GM19463 (cell line): ENCODE data around the gene MED12L.
"Not testable (repeated sequence)": the region's sequence is repeated elsewhere in the genome, so short reads cannot be mapped to it uniquely, and the experiment has no call there.

Source experiments
- ATAC-seq: cut with Tn5 transposase; IDR thresholded peaks from one replicate; pipeline ENCODE4 v1.9.1; 2021; ENCODE audit warnings: mild to moderate bottlenecking, moderate library complexity; ENCODE audit not compliant: unreplicated experiment

Gene MED12L

DNA sequence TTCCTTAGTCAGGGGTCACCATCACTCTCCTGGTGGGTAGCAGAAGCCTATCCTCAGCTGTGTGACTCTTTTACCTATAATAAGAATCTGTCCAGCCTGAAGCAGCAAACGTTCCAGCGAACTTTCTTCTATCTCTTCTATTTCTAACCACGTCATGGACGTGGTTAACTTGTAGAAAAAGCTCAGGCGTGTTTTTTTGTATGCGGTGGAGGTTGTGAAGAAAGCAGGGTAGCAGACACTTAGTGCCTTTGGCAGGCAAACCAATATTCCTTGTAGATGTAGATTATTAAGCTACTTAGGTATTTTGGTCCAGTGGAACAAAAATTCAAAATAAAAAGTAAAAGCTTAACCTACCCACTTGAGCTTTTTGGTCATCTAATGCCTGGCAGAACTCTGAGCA lies 149.4 kb downstream of the MED12L start:
- no peak for ATAC-seq

DNA sequence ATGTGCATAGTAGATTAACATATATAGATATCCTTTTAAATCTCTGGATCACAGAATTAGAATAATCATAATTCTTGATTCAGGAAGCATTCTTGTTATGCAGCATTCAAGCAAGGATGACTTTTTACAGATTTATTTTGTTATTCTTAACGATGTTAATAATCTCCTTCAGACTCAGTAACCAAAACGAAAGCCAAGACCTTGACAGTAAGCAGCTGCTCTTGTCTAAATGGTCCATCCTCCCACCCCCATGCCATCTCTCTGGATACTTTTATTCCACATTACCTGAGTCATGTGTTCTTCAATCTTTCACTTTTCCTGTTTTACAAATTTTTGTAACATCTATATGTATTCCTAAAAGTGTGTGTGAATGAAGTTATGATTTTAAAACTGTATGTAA lies 150.9 kb downstream of the MED12L start:
- no peak for ATAC-seq

DNA sequence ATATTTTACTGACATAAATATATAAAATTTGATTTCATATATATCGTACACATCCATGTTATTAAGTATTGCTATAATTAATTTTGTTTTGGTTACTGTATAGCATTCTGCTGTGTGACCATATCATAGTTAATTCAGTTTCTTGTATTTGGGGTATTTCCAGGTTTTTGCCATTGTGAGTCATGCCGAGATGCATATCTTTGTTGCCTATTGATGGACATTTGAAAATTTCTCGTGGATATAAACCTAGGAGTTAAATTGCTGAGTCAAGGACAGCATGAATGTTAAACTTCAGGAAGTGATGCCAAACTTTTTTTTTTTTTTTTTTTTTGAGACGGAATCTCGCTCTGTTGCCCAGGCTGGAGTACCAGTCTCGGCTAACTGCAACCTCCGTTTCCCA lies 151.3 kb downstream of the MED12L start:
- ATAC-seq = no peak

DNA sequence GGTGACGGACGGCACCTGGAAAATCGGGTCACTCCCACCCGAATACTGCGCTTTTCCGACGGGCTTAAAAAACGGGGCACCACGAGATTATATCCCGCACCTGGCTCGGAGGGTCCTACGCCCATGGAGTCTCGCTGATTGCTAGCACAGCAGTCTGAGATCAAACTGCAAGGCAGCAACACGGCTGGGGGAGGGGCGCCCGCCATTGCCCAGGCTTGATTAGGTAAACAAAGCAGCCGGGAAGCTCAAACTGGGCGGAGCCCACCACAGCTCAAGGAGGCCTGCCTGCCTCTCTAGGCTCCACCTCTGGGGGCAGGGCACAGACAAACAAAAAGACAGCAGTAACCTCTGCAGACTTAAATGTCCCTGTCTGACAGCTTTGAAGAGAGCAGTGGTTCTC lies 156.5 kb downstream of the MED12L start:
- not testable (repeated sequence) for ATAC-seq

DNA sequence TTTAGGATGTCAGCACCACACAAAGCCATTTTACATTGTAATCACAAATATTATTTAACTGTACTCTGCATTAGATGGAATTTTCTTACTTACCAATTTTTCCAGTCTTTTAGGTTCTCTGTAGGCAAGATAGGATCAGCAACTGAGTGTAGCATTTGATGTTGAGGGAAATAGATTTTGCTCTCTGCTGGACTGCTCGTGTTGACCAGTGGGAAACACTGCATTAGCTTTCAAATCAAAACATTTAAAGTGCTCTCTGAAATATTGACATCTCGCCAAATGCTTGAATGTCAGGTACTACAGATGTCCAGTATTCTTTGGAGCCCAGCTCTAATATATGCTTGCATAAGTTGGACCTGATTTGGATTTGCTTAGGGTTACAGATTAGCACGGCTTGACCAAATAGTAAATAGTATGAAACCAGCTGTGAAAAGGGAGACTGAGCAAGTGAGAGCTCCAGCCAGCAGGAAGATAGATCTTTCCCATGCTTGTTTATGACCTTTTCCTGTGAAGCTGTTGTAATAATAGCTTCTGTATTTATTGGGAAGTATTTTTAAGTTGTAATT lies 163.4 kb downstream of the MED12L start:
- no peak for ATAC-seq

DNA sequence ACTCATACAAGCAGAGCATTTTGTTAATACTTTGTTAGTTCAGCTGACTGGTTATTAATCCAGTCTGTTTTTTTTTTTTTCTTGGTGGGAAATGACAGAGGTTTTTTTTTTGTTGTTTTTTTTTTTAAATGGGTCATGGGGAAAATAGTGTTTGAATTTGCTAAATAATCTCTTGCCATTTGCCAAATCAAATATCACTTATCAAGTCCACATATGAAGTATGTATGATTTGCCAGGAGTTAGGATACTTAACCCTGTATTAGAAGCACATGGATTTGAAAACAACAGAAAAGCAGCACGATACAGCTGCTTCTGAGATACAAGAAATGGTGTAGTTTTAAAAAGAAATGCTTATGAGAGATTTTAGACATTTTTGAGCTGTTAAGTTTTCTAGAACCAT lies 171.3 kb downstream of the MED12L start:
- ATAC-seq = no peak

DNA sequence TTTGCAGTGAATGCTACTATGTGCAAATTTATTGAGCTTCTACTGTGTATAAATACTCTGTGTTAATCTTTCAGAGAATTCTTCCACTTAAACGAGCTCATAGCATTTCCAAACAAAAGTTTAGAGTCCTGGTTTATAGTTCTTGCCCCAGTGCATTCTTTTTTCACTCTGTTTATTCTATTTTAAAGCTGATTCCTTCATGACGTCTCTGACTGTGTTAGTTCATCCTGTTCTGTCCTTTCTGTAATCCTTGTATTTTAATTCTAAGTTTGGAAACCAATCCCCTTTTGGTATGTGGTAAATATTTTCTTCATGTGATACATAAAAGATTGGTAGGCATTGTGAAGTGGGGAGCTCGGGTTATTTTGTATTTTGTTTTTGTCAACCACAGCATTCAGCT lies 174.2 kb downstream of the MED12L start:
- no peak for ATAC-seq

DNA sequence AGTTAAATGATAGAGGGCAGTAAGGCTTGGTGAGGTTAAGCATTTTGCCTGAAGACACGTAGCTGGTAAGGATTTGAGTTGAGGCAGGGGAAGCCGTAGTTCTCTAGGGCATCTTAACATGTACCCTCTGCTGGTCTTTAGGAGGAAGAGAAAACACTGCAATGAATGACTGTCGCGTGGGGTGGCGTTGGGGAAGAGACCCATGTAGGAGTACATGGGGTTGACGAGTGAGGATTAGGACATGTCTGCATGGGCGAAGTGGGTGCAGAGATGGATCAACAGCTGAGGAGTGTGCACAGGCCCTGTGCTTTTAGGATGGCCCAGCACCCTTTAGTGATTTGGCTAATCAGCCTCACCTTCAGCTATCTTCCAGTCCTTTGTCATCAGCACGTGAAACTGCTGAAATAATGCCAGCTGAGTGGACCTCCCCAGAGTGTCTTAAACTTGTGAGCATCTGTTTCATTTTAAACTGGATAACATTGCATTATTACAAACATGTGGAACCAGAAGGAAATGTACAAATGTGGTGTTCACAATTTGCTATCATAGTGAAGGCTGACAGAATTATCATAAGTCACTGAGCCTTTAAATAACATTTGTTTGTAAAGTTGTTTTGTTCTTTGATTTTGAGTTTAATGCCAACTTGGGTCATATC lies 177.5 kb downstream of the MED12L start:
- ATAC-seq = no peak

DNA sequence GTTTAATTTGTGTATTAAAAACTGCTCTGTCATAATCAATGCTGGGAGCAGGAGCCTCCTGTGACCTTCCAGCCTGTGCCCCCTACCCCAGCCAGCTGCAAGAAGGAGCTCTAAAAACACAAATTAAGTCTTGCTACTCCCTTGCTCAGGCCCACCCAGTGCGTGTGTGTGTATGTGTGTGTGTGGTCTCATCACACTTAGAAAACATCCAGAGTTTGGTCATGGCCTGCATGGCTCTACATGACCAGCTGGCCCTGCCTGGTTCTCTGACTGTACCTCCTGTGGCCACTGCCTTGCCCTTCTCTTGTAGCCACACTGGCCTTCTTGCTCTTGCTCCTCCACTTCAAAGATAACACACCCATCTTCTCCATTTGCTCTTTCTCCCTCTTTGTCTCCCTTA lies 179.1 kb downstream of the MED12L start:
- ATAC-seq = no peak

DNA sequence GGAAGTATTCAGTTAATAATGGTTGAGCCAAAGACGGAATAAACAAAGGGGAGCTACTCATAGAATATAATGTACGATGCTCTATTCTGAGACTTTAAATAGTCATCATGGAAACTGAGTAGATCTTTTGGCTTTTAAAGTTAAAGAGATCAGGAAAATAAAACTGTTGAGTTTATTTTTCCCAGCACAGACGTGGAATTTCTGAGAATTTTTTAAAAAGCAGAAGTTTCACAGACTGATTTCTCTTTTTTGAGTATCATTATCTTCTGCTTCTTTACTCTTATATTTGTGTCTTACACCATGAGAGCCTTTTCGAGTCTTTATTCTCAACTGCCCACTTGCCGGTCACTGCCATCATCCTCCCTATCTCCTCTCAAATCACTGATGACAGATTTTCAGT lies 179.7 kb downstream of the MED12L start:
- no peak for ATAC-seq

DNA sequence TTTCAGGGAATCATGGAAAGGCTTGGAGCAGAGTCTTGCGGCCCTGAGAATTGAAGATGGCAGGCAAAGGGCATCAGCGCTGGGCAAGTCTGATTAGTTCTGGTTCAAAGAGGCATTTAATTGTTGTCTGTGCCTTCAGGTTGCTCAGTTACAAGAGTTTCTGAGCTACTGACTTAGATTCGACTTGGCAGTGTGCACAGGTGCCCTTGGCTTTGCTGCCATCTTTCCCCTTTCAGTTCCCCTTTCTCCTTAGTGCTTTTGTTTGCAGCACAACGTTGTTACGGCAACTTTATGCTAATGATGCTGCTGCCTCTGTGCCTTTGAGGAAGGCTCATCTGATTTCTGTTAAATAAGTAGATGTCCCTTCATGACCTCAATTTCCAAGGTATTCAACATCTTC lies 180.4 kb downstream of the MED12L start:
- ATAC-seq = peak; percentile 97

DNA sequence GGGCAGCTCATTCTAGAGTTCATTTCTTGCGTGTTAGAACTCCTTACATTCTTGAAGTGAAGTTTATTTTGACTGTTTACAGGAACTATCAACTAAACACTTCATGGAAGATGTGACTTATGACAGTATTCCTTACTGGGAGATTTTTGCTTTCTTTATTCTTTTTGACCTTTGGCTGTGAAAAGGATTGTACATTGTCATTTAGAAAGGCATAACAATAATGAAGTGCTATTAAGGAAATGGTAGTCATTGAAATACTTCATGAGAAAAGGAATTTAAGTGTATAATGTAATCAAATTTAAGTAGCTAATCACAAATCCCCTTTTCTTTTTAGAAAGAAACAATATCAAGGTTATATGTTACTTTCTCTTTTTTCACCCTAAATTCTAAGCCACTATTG lies 181.6 kb downstream of the MED12L start:
- no peak for ATAC-seq

DNA sequence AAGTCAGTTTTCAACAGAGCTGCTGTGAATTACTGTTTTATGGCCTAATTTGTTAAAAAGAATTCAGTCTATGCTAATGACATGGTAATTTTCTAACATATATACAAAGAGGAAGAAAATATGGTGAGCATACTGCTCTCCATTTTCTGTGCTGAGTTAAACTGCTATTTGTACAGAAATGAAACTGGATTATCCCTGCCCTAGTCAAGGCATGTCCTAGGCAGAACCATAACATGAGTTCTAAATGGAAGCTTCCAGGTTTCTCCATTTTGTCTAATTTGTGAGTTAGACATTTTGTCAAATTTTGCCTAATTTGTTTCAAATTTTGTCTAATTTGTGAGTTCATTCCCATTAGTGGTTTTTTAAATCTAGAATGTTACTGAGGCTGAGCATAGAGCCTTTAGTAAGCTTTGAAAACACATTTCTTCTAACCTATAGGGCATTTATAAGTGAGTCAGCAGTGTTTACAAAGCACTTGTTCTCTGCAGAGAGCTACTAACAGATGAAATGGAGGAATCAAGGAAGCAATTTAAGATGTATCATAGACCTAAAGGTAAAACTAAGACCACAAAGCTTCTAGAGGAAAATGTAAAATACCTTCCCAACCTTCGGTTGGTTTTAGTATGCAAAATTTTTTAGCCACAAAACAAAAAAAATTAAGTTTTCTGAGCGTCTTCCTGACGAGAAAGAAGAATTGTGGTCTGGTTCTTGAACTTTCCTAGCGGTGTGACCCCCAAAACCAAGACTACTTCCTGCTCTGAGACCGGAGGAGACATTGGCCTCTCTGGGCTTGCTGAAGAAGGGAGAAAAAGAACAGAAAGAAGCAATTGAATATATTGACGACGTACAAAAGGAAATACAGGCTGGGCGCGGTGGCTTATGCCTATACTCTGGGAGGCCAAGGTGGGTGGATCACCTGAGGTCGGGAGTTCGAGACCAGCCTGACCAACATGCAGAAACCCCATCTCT lies 183.1 kb downstream of the MED12L start:
- peak; percentile 46 for ATAC-seq

DNA sequence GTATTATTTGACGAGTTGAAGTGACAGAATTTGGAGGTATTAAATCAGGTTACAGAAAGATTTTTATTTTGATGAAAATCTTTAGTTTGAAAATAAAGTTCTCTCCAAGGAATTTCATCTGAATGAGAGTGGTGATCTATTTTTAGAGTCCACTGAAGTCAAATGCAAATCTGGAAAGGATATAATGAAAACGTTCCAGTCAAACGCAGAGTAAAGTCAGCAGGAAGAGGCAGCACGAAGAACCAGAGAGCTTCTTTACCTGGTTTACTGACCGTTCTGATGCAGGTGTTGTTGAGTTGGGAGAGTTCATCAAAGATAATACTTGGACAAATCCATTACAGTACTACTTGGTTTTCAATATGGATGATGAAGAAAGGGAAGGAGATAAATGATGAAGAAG lies 184.2 kb downstream of the MED12L start:
- ATAC-seq = no peak

DNA sequence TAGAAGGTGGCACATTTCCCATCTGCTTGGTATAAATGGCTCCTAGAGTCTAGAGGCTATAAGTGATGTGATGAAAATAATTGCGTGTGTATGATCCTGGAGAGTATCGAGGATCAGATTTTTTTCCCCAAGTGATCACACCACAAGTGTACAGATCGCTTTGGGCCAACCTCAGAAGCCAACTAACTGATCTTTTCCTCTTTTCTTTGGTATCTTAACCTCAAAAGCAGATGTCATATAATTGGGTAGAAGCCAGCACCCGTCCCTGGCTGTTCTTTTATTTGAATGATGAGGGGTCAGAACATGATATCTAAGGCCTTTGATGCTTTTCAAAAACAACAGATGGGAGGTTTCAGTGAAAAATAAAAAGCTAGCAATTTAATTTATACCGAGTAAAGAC lies 189.6 kb downstream of the MED12L start:
- no peak for ATAC-seq

DNA sequence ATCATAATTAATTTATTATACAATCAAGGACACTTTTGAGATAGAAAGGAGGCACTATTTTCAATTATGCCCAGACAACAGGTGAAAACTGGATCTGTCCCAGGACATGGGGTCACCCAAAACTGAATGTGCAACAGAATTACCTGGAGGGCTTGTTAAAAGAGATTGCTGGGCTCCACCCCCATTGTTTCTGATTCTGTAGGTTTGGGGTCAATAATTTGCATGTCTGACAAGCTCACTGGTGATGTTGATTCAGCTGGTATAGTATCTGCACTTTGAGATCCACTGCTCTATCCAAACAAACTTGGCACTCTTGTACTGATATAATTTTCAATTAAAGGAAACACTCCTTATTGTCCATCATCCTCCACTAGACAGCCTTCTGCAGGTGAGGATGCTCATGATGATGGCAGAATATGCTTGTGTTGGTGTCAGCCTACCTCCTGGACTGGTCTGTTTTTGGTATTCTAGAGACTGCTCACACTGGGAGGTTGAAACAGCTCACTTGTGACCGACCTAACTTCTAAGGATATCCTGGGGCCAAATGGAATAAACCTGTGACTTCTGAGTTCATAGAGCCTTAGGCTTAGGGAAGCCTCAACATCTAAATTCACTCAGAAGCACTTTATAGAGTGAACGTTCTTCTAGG lies 190.7 kb downstream of the MED12L start:
- peak; percentile 19 for ATAC-seq

DNA sequence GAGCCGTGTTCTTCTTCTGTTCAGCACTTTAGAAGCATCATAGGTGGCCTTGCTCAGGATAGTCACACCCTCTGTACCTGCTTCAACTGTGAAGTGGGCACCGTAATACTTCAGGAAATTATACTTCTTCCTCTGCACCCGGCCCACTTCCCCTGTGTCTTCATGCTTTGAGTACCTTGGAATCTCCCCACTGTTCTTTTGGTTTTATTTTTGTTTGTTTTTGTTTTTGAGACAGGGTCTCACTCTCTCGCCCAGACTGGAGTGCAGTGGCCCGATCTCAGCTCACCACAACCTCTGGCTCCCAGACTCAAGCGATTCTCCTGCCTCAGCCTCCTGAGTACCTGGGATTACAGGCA lies 191.2 kb downstream of the MED12L start:
- peak; percentile 66 for ATAC-seq

DNA sequence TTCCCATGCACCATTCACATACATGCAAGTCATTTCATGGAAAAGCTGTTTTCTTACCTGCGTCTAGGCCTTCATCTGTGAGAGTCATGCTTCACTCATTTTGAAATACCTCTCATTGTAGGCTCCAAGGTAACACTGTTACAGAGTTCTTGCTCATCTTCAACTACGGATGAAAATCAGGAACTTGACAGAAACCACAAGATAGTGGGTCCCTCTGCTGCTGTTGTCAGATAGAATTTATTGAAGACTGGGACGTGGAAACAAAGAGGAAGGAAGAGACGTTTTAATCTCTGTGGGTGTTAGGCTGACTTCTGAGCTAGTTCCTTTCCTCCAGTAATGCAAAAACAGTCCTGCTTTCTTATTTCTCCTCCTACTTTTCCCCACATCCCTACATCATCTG lies 192.8 kb downstream of the MED12L start, which contains the start of gene P2RY14:
P2RY14 (minus strand) TSS at position 313 of the 400 bp plus-strand sequence. CDS start 64,226 bp downstream, outside the sequence.
- no peak for ATAC-seq

DNA sequence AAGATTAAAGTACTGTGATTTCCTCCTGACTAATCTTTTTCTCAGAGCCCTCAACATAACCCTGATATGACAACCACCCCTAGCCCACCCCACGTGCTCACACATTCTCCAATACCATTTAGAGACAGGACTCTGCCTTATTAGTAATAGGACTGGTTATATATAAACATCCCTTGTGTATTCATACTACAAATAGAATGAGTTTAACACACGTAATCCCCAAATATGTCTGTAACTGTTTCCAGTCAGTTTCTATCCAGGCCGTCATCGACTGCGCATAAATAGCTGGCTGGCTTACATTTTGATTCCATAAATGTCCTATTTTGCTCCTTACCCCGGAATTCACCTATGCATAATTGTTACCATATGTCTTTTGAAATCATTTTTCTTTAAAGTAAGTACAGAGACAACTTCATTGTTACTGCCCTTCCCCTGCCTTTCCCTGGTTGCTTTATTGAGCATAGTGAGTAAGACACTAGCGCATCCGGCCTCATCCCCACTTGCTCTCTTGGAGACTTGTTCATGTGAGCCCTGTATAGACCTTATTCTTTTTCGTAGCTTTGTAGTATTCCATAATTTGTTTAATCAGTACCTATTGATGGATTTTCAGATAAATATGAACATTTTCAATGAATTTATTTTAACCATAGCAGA lies 196.3 kb downstream of the MED12L start:
- ATAC-seq = no peak

DNA sequence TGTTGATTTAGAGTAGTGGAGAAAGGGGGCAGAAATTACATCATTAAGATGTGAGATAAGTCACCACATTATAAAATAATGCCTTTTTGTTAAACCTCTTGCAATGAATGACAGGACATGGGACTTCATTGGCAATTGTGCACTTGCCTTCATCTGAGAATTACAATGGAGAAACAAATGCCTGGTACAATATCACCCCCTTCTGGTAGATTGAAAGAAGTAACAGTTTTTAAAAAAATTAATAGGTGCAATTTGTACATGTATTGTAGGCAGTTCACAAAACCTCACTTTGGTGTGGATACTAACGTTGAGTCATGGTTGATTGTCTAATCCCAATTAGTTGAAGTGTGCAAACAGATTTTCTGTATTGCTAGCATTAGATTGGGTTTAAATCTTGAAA lies 197.5 kb downstream of the MED12L start:
- no peak for ATAC-seq

DNA sequence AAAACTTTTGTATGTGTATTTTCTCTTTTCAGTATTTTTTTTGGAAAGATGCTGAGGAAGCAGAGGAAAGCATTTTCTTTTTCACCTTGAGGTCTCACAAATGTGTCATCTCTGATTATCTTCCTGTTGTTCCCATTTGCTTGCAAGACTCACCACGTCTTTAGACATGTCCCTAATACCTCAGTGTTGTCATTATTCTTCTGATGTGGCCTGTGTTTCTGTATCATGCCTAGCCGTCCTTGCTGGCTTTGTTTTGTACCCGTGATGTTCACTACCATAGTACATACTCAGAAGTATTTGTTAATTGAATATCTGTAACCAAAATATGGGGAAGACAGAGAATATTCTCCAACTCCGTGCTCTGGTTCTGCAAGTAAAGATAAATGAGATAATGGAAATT lies 197.9 kb downstream of the MED12L start:
- no peak for ATAC-seq
